Stimulated activated CD4-positive, alpha-beta T cell treated with anti-CD3 and anti-CD28 coated beads, Interleukin-1b, Interleukin-23, amount 100 ng/mL, for 1 hour (primary cell): ENCODE results near the gene IQCE.

Experiments
- DNase-seq, 2 donors: peaks; one replicate each; pipeline ENCODE4 v3.0.0-alpha.2; 2020; ENCODE audit warnings: low read depth in 2 of 2

The IQCE gene

GRCh38 chr7:2616387-2617324, 57.9 kb downstream of the IQCE start:
- DNase-seq = no peak

- no peak for DNase-seq
Observed at GRCh38 chr7:2617325-2617905, 58.6 kb downstream of the IQCE start.

GRCh38 chr7:2619116-2619515, 60.3 kb downstream of the IQCE start:
- no peak for DNase-seq

GRCh38 chr7:2621061-2621828, 62.5 kb downstream of the IQCE start:
- no peak for DNase-seq

- DNase-seq = no peak
Observed at GRCh38 chr7:2621948-2622640, 63.3 kb downstream of the IQCE start.

GRCh38 chr7:2622869-2623697, 64.3 kb downstream of the IQCE start:
- no peak for DNase-seq

GRCh38 chr7:2623698-2624014, 64.9 kb downstream of the IQCE start:
- no peak for DNase-seq

GRCh38 chr7:2624293-2624886, 65.6 kb downstream of the IQCE start:
- DNase-seq = no peak

- DNase-seq = no peak
Observed at GRCh38 chr7:2626498-2627117, 67.8 kb downstream of the IQCE start.

GRCh38 chr7:2627258-2628129, 68.7 kb downstream of the IQCE start:
- no peak for DNase-seq

- no peak for DNase-seq
Observed at GRCh38 chr7:2628130-2628482, 69.3 kb downstream of the IQCE start.

- no peak for DNase-seq
Observed at GRCh38 chr7:2628891-2629290, 70.1 kb downstream of the IQCE start.

GRCh38 chr7:2629746-2630681, 71.2 kb downstream of the IQCE start:
- no peak for DNase-seq

- DNase-seq = no peak
Observed at GRCh38 chr7:2631946-2632732, 73.4 kb downstream of the IQCE start, which contains the start of gene TTYH3. TSS of gene TTYH3 (plus strand) at chr7:2631986. CDS start at chr7:2632156, 170 bp downstream.

GRCh38 chr7:2632733-2633537, 74.2 kb downstream of the IQCE start:
- DNase-seq = peak in 1 of 2 donors; percentile 39

GRCh38 chr7:2633538-2634266, 74.9 kb downstream of the IQCE start:
- no peak for DNase-seq
